GM18873 (cell line): ENCODE results near the gene UGGT2.
A peak's percentile ranks its signal among the peaks of the same experiment; 100 is the strongest.
"Not testable (repeated sequence)": the region's sequence is repeated elsewhere in the genome, so short reads cannot be mapped to it uniquely, and the experiment has no call there.

Experiments
- ATAC-seq: cut with Tn5 transposase; IDR thresholded peaks from one replicate; pipeline ENCODE4 v1.9.1; 2021; ENCODE audit warnings: mild to moderate bottlenecking, moderate library complexity, moderate number of reproducible peaks; ENCODE audit not compliant: unreplicated experiment, low FRiP score

The UGGT2 gene

GRCh38 chr13:96052656-96053002 lies 572 bp downstream of the UGGT2 start:
- ATAC-seq, result peak; percentile 50

DNA sequence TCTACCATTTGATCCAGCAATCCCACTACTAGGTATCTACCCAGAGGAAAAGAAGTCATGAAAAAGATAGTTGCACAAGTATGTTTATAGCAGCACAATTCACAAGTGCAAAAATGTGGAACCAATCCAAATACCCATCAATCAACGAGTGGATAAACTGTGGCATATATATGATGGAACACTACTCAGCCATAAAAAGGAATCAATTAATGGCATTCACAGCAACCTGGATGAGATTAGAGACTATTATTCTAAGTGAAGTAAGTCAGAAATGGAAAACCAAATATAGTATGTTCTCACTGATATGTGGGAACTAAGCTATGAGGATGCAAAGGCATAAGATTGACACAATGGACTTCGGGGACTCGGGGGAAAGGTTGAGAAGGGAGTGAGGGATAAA lies 1.3 kb downstream of the UGGT2 start:
- ATAC-seq, result not testable (repeated sequence)

DNA sequence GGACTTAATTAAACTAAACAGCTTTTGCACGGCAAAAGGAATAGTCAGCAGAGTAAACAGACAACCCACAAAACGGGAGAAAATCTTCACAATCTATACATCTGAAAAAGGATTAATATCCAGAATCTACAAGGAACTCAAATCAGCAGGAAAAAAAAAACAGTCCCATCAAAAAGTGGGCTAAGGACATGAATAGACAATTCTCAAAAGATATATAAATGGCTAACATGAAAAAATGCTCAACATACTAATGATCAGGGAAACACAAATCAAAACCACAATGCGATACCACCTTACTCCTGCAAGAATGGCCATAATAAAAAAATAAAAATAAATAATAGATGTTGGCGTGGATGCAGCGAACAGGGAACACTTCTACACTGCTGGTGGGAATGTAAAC lies 1.7 kb downstream of the UGGT2 start:
- ATAC-seq, result not testable (repeated sequence)

GRCh38 chr13:96050955-96051354 lies 2.2 kb downstream of the UGGT2 start:
- not testable (repeated sequence) for ATAC-seq

DNA sequence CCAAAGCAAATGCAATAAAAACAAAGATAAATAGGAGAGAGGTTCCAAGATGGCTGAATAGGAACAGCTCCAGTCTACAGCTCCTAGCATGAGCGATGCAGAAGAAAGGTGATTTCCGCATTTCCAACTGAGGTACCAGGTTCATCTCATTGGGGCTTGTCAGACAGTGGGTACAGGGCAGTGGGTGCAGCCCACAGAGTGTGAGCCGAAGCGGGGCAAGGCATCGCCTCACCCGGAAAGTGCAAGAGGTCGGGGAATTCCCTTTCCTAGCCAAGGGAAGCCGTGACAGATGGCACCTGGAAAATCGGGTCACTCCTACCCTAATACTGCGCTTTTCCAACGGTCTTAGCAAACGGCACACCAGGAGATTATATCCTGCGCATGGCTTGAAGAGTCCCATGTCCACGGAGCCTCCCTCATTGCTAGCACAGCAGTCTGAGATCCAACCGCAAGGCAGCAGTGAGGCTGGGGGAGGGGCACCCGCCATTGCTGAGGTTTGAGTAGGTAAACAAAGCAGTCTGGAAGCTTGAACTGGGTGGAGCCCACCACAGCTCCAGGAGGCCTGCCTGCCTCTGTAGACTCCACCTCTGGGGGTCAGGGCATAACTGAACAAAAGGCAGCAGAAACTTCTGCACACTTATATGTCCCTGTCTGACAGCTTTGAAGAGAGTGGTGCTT lies 6.6 kb downstream of the UGGT2 start:
- ATAC-seq, result not testable (repeated sequence)

GRCh38 chr13:96044238-96044637 lies 9.0 kb downstream of the UGGT2 start:
- ATAC-seq, result no peak

GRCh38 chr13:96041326-96042110 lies 11.7 kb downstream of the UGGT2 start:
- no peak for ATAC-seq

DNA sequence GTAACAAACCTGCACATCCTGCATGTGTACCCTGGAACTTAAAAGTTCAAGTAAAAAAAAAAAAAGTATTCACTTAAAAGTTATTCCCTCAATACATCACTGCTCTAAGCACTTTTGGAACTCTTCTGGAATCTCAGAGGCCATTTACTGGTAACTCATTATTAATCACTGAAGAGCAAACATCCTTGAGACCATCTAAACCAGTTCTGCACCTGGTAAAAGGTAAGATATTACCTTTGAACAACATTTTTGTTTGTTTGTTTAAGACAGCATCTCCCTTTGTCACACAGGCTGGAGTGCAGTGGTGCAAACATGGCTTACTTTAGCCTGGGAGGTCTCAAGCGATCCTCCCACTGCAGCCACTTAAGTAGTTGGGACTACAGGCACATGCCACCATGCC lies 16.7 kb downstream of the UGGT2 start:
- ATAC-seq, result no peak

- no peak for ATAC-seq
These were observed 18.5 kb downstream of the UGGT2 start for GRCh38 chr13:96034662-96035061.

- ATAC-seq, result no peak
These were observed 19.8 kb downstream of the UGGT2 start for GRCh38 chr13:96033220-96034015.

DNA sequence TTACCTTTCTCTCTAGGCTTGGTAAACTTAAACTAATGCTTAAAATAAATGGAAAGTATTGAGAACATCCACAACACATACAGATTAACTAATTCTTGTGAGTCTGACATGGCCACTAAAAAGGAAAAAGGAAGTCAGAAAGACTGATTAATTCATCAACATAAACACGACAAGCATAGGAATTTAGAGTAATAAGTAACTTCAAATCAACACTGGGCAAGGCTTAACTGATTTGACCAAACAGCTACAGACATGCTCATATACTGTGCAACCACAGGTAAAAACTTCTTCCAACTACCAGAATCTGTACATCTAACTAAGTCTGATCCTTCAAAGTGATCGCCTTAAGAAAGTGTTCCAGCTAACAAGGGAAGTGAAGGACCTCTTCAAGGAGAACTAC lies 20.5 kb downstream of the UGGT2 start:
- no peak for ATAC-seq

DNA sequence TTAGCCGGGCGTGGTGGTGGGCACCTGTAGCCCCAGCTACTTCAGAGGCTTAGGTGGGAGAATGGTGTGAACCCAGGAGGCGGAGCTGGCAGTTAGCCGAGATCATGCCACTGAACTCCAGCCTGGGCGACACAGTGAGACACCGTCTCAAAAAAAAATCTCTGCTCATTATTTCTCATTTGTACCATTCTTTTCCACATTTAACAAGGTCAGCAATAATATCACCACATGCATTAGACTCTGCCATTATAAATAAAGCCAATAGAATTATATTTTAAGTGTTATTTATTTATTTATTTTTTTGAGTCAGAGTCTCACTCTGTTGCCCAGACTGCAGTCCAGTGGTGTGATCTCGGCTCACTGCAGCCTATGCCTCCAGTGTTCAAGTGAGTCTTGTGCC lies 24.2 kb downstream of the UGGT2 start:
- no peak for ATAC-seq

GRCh38 chr13:96027496-96027895 lies 25.7 kb downstream of the UGGT2 start:
- ATAC-seq, result no peak

DNA sequence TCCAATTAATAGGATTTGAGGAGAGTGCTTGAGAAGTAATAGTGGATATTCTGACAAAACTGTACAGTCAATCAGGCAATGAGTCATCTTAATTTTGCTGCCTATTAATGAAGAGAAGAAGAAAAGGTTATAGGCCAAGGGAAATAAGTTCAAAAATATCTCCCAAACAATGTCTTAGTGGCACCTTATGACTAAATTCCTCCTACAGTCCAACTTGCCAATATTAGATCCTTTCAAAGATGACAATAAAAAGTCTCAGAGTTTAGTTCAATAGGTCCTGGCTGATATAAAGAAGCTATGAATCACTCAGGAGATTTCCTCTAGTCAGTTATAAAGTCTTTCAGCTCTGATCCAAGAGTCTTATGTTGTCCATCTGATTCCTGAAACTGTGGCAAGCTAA lies 27.9 kb downstream of the UGGT2 start:
- no peak for ATAC-seq

GRCh38 chr13:96020931-96021330 lies 32.3 kb downstream of the UGGT2 start:
- ATAC-seq, result no peak

GRCh38 chr13:96020155-96020575 lies 33.0 kb downstream of the UGGT2 start:
- ATAC-seq, result peak; percentile 79

- no peak for ATAC-seq
These were observed 35.1 kb downstream of the UGGT2 start for GRCh38 chr13:96018135-96018534.

DNA sequence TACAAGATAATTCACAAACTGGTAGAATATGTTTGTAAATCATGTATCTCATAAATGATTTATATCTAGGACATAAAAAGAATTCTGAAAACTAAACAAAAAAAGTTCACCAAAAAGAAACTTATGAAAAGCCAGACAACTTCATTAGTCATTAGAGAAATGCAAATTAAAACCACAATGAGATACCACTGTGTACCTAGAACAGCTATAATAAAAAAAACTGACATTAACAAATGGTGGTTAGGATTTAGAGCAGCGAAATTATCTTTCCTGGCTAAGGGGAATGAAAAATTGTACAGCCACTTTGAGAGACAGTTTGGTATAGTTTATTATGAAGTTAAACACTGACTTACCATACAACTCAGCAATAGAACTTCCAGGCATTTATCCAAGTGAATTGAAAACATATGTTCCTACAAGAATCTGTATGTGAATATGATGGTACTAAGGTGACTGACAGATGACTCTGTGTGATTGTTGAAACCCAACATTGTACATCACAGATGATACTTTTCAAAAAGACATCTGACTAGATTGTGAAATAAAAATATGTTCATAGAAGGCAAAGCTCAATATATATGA lies 41.8 kb downstream of the UGGT2 start:
- no peak for ATAC-seq

- no peak for ATAC-seq
These were observed 49.9 kb downstream of the UGGT2 start for GRCh38 chr13:96003304-96003703.

- ATAC-seq, result no peak
These were observed 50.7 kb downstream of the UGGT2 start for GRCh38 chr13:96002322-96003131.
